HG02970 (cell line): ENCODE data around the gene TEKT1.
"Not testable (repeated sequence)": the region's sequence is repeated elsewhere in the genome, so short reads cannot be mapped to it uniquely, and the experiment has no call there.

Source experiments
- ATAC-seq: cut with Tn5 transposase; IDR thresholded peaks from one replicate; pipeline ENCODE4 v1.9.1; 2021; ENCODE audit warnings: mild to moderate bottlenecking, moderate library complexity, moderate number of reproducible peaks; ENCODE audit not compliant: unreplicated experiment, low FRiP score

Gene TEKT1

GRCh38 chr17:6818938-6819337, 12.6 kb downstream of the TEKT1 start:
- ATAC-seq: no peak

- ATAC-seq: not testable (repeated sequence)
These were observed 15.2 kb downstream of the TEKT1 start for GRCh38 chr17:6816368-6816767.

GRCh38 chr17:6815775-6816174, 15.8 kb downstream of the TEKT1 start:
- ATAC-seq: no peak

GRCh38 chr17:6812295-6812694, 19.2 kb downstream of the TEKT1 start:
- no peak for ATAC-seq

GRCh38 chr17:6811510-6811909, 20.0 kb downstream of the TEKT1 start:
- ATAC-seq: no peak

GRCh38 chr17:6800422-6801027, 31.0 kb downstream of the TEKT1 start:
- no peak for ATAC-seq

- ATAC-seq: no peak
These were observed 31.8 kb downstream of the TEKT1 start for GRCh38 chr17:6799738-6800137.

- no peak for ATAC-seq
These were observed 33.7 kb downstream of the TEKT1 start for GRCh38 chr17:6797718-6798351.

GRCh38 chr17:6796887-6797490, 34.5 kb downstream of the TEKT1 start:
- ATAC-seq: no peak

GRCh38 chr17:6796017-6796886, 35.3 kb downstream of the TEKT1 start:
- ATAC-seq: no peak

GRCh38 chr17:6793748-6794493, 37.6 kb downstream of the TEKT1 start:
- ATAC-seq: no peak

GRCh38 chr17:6789146-6789545, 42.4 kb downstream of the TEKT1 start:
- no peak for ATAC-seq

- ATAC-seq: no peak
These were observed 44.3 kb downstream of the TEKT1 start for GRCh38 chr17:6787081-6787693.

GRCh38 chr17:6786618-6787017, 44.9 kb downstream of the TEKT1 start:
- ATAC-seq: no peak

- ATAC-seq: no peak
These were observed 49.3 kb downstream of the TEKT1 start for GRCh38 chr17:6782244-6782643.

- no peak for ATAC-seq
These were observed 50.6 kb downstream of the TEKT1 start for GRCh38 chr17:6780886-6781285.

GRCh38 chr17:6780001-6780400, 51.5 kb downstream of the TEKT1 start:
- ATAC-seq: no peak

- no peak for ATAC-seq
These were observed 52.1 kb downstream of the TEKT1 start for GRCh38 chr17:6779411-6779810.

- no peak for ATAC-seq
These were observed 55.6 kb downstream of the TEKT1 start, which contains the start of gene FBXO39 for GRCh38 chr17:6775871-6776405. TSS of gene FBXO39 (plus strand) at chr17:6776215. CDS start at chr17:6779869, 3,654 bp downstream.

- not testable (repeated sequence) for ATAC-seq
These were observed 56.6 kb downstream of the TEKT1 start for GRCh38 chr17:6774906-6775305.
